ENCODE results near the gene FAN1.
A peak's percentile ranks its signal among the peaks of the same experiment; 100 is the strongest.

DNA sequence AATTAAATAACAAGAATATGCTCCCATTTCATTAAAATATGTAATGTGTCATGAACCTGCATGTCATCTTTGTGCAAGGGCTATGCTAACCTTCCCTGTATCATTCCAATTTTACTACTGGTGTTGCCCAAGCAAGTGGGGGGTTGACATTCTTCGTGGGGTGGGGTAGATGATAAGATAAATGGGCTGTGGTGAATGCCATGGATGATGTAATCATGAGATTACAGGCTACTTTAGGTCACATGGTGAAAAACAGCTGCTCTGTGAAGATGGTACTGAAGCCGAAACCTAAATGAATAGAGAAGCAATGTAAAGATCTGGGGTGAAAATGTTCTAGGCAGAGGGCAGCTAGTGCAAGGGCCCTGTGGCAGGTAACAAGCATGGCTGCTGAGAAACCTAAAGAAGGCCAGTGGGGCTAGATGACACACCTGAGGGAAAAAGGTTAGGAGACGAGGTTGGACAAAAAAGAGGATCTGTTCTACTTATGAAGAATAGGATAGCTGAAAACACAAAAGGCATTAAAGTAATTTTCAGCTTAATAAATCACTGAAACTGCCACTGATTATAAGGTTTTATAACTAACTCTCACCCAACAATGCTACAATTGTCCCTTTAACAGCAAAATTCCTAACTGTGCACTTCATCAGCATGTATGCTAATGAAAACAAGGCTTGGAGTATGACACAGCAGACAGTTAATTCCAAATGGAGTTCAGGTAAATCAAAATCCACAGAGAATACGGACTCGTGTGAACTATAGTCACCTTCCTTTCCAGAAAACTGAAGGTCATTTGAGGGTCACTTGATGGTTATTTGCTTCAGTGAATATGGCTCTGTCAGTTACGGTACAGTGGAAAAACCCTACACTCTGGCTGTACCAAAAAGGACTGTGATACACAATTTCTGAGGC, 52.8 kb downstream of the FAN1 start:
- TF ChIP-seq MXI1 (IDR thresholded peaks at IDR 0.05; ENCODE audit: low read depth, low read length) (no peak), JUND (IDR thresholded peaks at IDR 0.05) (no peak), CTCF (IDR thresholded peaks at IDR 0.05) (no peak), POLR2AphosphoS5 (IDR thresholded peaks at IDR 0.05; ENCODE audit: low read depth, low read length) (no peak), TCF12 (IDR thresholded peaks at IDR 0.05) (peak; percentile 19; the same call in 1 of the 2 replicates), EP300 (IDR thresholded peaks at IDR 0.05; ENCODE audit: borderline replicate concordance in 1 of 2, low read depth in 1 of 2, low read length in 1 of 2) (no peak), CHD2 (IDR thresholded peaks at IDR 0.05; ENCODE audit: low read length, partially characterized antibody) (no peak), ZBTB33 (IDR thresholded peaks at IDR 0.05; ENCODE audit: borderline replicate concordance, low read depth) (no peak), RXRA (IDR thresholded peaks at IDR 0.05; ENCODE audit: borderline replicate concordance, low read depth) (no peak)
